ENCODE data around the gene RNF220.
A peak's percentile ranks its signal among the peaks of the same experiment; 100 is the strongest.

The RNF220 gene

DNA sequence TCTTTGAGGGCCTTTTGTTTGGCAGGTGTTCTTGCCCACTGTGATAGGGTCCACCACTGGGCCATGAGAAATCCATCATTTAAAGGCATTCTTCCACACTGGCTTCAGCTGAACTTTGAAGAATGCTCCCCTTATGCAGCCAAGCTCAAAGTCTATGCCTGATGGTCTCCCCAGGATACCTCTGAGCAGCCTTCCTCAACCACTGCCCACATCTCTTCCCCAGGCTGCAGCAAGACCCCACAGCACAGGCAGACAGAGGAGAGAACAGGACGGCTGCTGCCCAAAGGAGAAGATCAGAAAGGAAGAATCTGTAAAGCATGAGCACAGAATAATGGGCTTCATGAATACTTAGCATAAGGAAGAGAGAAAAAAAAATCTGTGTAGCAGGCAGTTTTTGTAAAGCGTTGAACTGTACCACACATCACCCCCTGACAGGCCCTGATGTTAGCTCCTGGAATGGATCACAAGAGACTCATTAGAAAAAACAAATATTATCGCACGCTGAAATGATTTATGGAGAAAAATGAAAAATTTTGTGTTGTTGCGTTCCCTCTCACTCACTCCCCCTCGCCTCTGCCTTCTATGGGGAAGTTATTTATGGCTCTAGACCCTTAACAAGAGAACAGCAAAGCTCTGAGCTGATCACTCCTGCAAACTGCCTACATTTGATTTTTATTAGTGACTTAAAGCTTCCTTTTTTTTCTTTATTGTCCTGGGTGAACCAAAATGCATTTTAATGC is 135.1 kb downstream of the RNF220 start:
- no peak for DNase-seq (ENCODE audit: low read depth in 2 of 2)
- TF ChIP-seq, protein P1, sequence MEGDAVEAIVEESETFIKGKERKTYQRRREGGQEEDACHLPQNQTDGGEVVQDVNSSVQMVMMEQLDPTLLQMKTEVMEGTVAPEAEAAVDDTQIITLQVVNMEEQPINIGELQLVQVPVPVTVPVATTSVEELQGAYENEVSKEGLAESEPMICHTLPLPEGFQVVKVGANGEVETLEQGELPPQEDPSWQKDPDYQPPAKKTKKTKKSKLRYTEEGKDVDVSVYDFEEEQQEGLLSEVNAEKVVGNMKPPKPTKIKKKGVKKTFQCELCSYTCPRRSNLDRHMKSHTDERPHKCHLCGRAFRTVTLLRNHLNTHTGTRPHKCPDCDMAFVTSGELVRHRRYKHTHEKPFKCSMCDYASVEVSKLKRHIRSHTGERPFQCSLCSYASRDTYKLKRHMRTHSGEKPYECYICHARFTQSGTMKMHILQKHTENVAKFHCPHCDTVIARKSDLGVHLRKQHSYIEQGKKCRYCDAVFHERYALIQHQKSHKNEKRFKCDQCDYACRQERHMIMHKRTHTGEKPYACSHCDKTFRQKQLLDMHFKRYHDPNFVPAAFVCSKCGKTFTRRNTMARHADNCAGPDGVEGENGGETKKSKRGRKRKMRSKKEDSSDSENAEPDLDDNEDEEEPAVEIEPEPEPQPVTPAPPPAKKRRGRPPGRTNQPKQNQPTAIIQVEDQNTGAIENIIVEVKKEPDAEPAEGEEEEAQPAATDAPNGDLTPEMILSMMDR (IDR thresholded peaks at IDR 0.05; ENCODE audit: low read depth, low read length) = no peak

GRCh38 chr1:44542420-44543063 is 137.5 kb downstream of the RNF220 start:
- DNase-seq (ENCODE audit: low read depth in 2 of 2) = no peak
- TF ChIP-seq, protein P1 (IDR thresholded peaks at IDR 0.05; ENCODE audit: low read depth, low read length) = no peak
- no peak overlapping the region for H3K4me3 ChIP-seq (replicated peaks in 1 of 2; ENCODE audit: low read depth in 2 of 2, low read length in 2 of 2)

More for the DNA sequence above, 135.1 kb downstream of the RNF220 start:
- H3K4me3 ChIP-seq (replicated peaks in 1 of 2; ENCODE audit: low read depth in 2 of 2, low read length in 2 of 2) = no peak overlapping the region

DNA sequence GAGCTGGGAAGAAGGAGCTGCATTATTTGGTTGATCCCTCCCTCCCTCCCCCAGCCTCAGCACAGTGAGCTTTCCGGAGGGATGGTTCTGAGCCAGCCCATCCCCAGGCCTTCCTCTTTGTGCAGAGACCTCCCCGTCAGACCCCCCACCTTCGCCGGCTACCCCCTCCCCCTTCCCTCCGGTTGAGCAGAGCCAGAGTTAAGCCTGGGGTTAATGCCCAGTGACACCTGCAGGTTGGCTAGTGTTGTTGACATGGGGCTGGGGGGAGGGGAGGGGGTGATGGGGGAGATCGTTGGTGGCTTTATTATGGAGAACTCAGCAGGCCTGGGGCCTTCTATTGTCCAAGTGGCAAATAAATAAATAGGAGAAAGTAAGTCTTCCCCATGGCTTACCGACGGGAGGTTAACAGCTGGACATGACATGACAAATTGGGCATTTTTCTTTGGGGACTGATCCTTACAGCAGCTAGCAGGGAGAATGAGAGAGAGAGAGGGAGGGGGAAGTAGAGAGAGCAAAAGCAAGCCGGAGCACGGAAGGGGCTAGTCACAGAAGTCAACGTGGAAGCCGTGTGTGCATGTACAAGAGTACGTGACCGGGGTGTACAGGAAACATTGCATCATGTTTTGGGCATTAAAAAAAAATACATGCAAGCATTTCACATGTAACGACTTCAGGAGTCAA is 138.1 kb downstream of the RNF220 start:
- TF ChIP-seq, protein P1 (IDR thresholded peaks at IDR 0.05; ENCODE audit: low read depth, low read length) = no peak
- DNase-seq (ENCODE audit: low read depth in 2 of 2) = peak; percentile 9
- H3K4me3 ChIP-seq (replicated peaks in 1 of 2; ENCODE audit: low read depth in 2 of 2, low read length in 2 of 2) = no peak overlapping the region

GRCh38 chr1:44543786-44544185 is 138.7 kb downstream of the RNF220 start:
- DNase-seq (ENCODE audit: low read depth in 2 of 2) = no peak
- H3K4me3 ChIP-seq (replicated peaks in 1 of 2; ENCODE audit: low read depth in 2 of 2, low read length in 2 of 2) = no peak overlapping the region
- TF ChIP-seq, protein P1 (IDR thresholded peaks at IDR 0.05; ENCODE audit: low read depth, low read length) = no peak

- DNase-seq (ENCODE audit: low read depth in 2 of 2) = no peak
- TF ChIP-seq, protein P1 (IDR thresholded peaks at IDR 0.05; ENCODE audit: low read depth, low read length) = no peak
- H3K4me3 ChIP-seq (replicated peaks in 1 of 2; ENCODE audit: low read depth in 2 of 2, low read length in 2 of 2) = no peak overlapping the region
Measured at GRCh38 chr1:44544960-44545359, 139.9 kb downstream of the RNF220 start.

DNA sequence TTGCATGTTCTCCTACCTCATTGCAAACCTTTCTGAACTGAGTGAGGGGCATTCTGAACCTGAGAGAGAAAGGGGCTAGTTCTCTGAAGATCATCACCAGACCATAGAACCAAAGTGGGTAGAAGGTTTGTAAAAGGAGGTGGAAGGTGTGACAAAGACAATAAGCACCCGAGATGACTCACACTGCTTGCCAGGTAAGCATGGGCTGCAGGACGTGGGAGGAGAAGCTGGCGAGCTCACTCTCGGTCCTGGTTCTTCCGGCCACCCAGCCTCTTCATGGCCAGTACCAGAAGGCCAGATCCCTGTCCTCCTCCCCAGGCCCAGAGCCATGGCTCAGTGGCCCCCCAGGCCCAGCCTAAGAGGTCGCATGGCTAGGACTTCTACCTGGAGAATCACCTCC is 140.9 kb downstream of the RNF220 start:
- no peak for DNase-seq (ENCODE audit: low read depth in 2 of 2)
- no peak overlapping the region for H3K4me3 ChIP-seq (replicated peaks in 1 of 2; ENCODE audit: low read depth in 2 of 2, low read length in 2 of 2)
- TF ChIP-seq, protein P1 (IDR thresholded peaks at IDR 0.05; ENCODE audit: low read depth, low read length) = no peak

All from cardiac fibroblast (primary cell).